ENCODE data around the gene KIR3DL3.
"Not testable (repeated sequence)": the region's sequence is repeated elsewhere in the genome, so short reads cannot be mapped to it uniquely, and the experiment has no call there.

KIR3DL3 gene

GRCh38 chr19:54709212-54709948, 14.9 kb upstream of the KIR3DL3 start:
- H3K27ac ChIP-seq: no peak overlapping the region
- TF ChIP-seq ZFX (IDR thresholded peaks at IDR 0.05; ENCODE audit: borderline replicate concordance): no peak
- TF ChIP-seq CTCF (IDR thresholded peaks at IDR 0.05): no peak

DNA sequence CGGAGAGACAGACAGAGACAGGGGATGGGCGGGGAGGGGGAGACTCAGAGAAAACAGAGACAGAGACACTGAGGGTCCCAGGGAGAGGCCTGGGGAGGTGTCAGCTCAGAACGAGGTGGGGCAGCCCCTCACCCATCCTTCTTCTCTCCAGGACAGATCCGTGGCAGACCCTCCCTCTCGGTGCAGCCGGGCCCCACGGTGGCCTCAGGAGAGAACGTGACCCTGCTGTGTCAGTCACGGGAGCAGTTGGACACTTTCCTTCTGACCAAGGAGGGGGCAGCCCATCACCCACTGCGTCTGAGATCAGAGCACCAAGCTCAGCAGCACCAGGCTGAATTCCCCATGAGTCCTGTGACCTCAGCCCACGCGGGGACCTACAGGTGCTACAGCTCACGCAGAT, 14.3 kb upstream of the KIR3DL3 start:
- H3K27ac ChIP-seq: not testable (repeated sequence)

GRCh38 chr19:54724644-54725043, 402 bp downstream of the KIR3DL3 start:
- TF ChIP-seq CTCF (IDR thresholded peaks at IDR 0.05) (no peak), ZFX (IDR thresholded peaks at IDR 0.05; ENCODE audit: borderline replicate concordance) (no peak)
- no peak overlapping the region for H3K27ac ChIP-seq

DNA sequence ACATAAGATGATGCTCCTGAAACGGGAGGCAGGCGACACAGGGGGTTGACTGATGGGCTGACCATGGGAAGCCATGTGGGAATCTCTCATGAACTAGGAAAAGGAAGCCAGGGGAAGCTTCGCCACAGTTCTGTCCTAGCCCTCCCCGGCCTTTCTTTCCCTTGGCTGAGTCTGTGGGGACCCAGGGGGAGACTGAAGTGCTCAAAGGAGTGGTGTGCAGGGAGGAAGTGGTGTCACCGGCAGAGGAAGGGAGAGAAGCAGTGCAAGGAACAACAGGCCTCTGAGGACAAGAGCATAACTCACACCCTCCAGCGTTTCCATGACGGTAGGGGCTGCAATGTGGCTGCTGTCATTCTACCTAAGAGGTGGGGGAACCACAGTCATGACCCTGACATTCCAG, 1.1 kb downstream of the KIR3DL3 start:
- TF ChIP-seq ZFX (IDR thresholded peaks at IDR 0.05; ENCODE audit: borderline replicate concordance): no peak
- TF ChIP-seq CTCF (IDR thresholded peaks at IDR 0.05): no peak
- H3K27ac ChIP-seq: no peak overlapping the region

- TF ChIP-seq ZFX (IDR thresholded peaks at IDR 0.05; ENCODE audit: borderline replicate concordance): no peak
- no peak overlapping the region for H3K27ac ChIP-seq
Measured at GRCh38 chr19:54727562-54727961, 3.3 kb downstream of the KIR3DL3 start.

GRCh38 chr19:54728167-54728566, 3.9 kb downstream of the KIR3DL3 start:
- TF ChIP-seq ZFX (IDR thresholded peaks at IDR 0.05; ENCODE audit: borderline replicate concordance) (no peak), CTCF (IDR thresholded peaks at IDR 0.05) (no peak)

GRCh38 chr19:54729416-54730188, 5.4 kb downstream of the KIR3DL3 start:
- H3K27ac ChIP-seq: no peak overlapping the region
- TF ChIP-seq CTCF (IDR thresholded peaks at IDR 0.05) (no peak), ZFX (IDR thresholded peaks at IDR 0.05; ENCODE audit: borderline replicate concordance) (no peak)

More at GRCh38 chr19:54728167-54728566, 3.9 kb downstream of the KIR3DL3 start:
- H3K27ac ChIP-seq: no peak overlapping the region

DNA sequence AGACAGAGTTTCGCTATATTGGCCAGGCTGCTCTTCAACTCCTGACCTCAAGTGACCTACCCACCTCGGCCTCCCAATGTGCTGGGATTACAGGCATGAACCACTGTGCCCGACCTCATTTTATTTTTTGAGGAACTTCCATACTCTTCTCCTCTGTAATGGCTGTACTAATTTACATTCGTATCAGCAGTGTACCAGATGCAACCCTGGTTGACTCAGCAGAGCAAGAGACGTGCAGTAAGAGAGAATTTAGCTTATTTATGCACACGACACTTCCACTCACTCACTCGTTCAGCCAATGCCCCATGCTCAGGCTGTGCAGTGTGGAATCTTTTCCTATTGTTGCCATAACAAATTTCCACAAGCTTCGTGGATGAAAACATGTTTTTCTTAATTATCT, 6.9 kb downstream of the KIR3DL3 start:
- H3K27ac ChIP-seq: no peak overlapping the region

DNA sequence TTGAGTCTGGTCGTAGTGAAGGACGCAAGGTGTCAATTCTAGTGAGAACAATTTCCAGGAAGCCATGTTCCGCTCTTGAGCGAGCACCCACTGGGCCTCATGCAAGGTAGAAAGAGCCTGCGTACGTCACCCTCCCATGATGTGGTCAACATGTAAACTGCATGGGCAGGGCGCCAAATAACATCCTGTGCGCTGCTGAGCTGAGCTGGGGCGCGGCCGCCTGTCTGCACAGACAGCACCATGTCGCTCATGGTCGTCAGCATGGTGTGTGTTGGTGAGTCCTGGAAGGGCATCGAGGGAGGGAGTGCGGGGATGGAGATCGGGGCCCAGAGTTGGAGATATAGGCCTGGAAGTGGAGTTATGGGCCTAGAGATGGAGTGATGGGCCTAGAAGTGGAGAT, 14.1 kb downstream of the KIR3DL3 start, which contains the start of gene KIR2DL3:
KIR2DL3 (plus strand) TSS at position 208 of the 400 bp plus-strand sequence; CDS start at position 241, 33 bp downstream.
- H3K27ac ChIP-seq: not testable (repeated sequence)

More for the DNA sequence above, 6.9 kb downstream of the KIR3DL3 start:
- TF ChIP-seq ZFX (IDR thresholded peaks at IDR 0.05; ENCODE audit: borderline replicate concordance) (no peak), CTCF (IDR thresholded peaks at IDR 0.05) (no peak)

Data from 22Rv1 (cell line).